ENCODE results near the gene BRWD1.

The BRWD1 gene

GRCh38 chr21:39182016-39182415 is 131.4 kb downstream of the BRWD1 start:
- ATAC-seq = no peak
- no peak for TF ChIP-seq TSHZ2 (CRISPR knock-in tag; IDR thresholded peaks at IDR 0.05)
- TF ChIP-seq ZNF565 (CRISPR knock-in tag; conservative IDR thresholded peaks at IDR 0.05; ENCODE audit: low read depth) = no peak
- TF ChIP-seq TCF4 (CRISPR knock-in tag; IDR thresholded peaks at IDR 0.05; ENCODE audit: borderline replicate concordance) = no peak
- no peak for TF ChIP-seq OSR1 (CRISPR knock-in tag; IDR thresholded peaks at IDR 0.05)
- TF ChIP-seq RARB (CRISPR knock-in tag; IDR thresholded peaks at IDR 0.05) = no peak
- TF ChIP-seq ARNTL (CRISPR knock-in tag; IDR thresholded peaks at IDR 0.05; ENCODE audit: borderline replicate concordance, low read depth) = no peak
- TF ChIP-seq POU6F1 (CRISPR knock-in tag; IDR thresholded peaks at IDR 0.05; ENCODE audit: borderline replicate concordance, low read depth) = no peak

GRCh38 chr21:39181205-39181818 is 132.1 kb downstream of the BRWD1 start:
- ATAC-seq = no peak
- no peak for TF ChIP-seq SNAI2 (CRISPR knock-in tag; IDR thresholded peaks at IDR 0.05)
- TF ChIP-seq ZC3H10 (CRISPR knock-in tag; IDR thresholded peaks at IDR 0.05) = no peak
- no peak for TF ChIP-seq POU6F1 (CRISPR knock-in tag; IDR thresholded peaks at IDR 0.05; ENCODE audit: borderline replicate concordance, low read depth)

GRCh38 chr21:39180429-39181019 is 132.9 kb downstream of the BRWD1 start:
- no peak for ATAC-seq
- TF ChIP-seq RARB (CRISPR knock-in tag; IDR thresholded peaks at IDR 0.05) (no peak), TCF4 (CRISPR knock-in tag; IDR thresholded peaks at IDR 0.05; ENCODE audit: borderline replicate concordance) (no peak), PATZ1 (CRISPR knock-in tag; IDR thresholded peaks at IDR 0.05; ENCODE audit: borderline replicate concordance) (no peak), TSHZ2 (CRISPR knock-in tag; IDR thresholded peaks at IDR 0.05) (no peak)

- TF ChIP-seq GLIS3 (CRISPR knock-in tag; IDR thresholded peaks at IDR 0.05) = no peak
- no peak for TF ChIP-seq ZNF8 (CRISPR knock-in tag; IDR thresholded peaks at IDR 0.05)
- no peak for TF ChIP-seq TSHZ2 (CRISPR knock-in tag; IDR thresholded peaks at IDR 0.05)
- no peak for TF ChIP-seq OSR1 (CRISPR knock-in tag; IDR thresholded peaks at IDR 0.05)
- TF ChIP-seq ARNTL (CRISPR knock-in tag; IDR thresholded peaks at IDR 0.05; ENCODE audit: borderline replicate concordance, low read depth) = no peak
- no peak for TF ChIP-seq TCF4 (CRISPR knock-in tag; IDR thresholded peaks at IDR 0.05; ENCODE audit: borderline replicate concordance)
- no peak for TF ChIP-seq CSDC2 (CRISPR knock-in tag; IDR thresholded peaks at IDR 0.05)
- TF ChIP-seq TOX (CRISPR knock-in tag; IDR thresholded peaks at IDR 0.05; ENCODE audit: borderline replicate concordance) = no peak
- TF ChIP-seq CSRNP3 (CRISPR knock-in tag; IDR thresholded peaks at IDR 0.05) = no peak
- no peak for TF ChIP-seq ZC3H10 (CRISPR knock-in tag; IDR thresholded peaks at IDR 0.05)
- ATAC-seq = no peak
Measured at GRCh38 chr21:39178421-39178820, 135.0 kb downstream of the BRWD1 start.

Data from SK-N-SH treated with all-trans-retinoic acid at 6 μM for 48 hours (cell line).